Panc1 (cell line): ENCODE measurements around the gene NOX1. TPM values are rescaled to one million over a fixed set of nuclear protein-coding genes. Genes with fewer than 3 reads are reported as not detected.

Experiments
- ATAC-seq: fragments of 200-7000 bp; cut with Tn5 transposase; 2 replicates; pipeline ENCODE4 v1.9.1; 2020; ENCODE audit warnings: mild to moderate bottlenecking, moderate library complexity
- BruUV-seq: library from RNA; stranded (reverse); fragments of 400-500 nt; replicated peaks from 2 replicates; lab custom pipeline; 2021; lab: Mats Ljungman, UMichigan
- CTCF ChIA-PET: fragments of 300-600 bp; sonication (Branson Sonifier 250); formaldehyde crosslinking; loops from one replicate; lab custom pipeline; 2022; ENCODE audit warnings: antibody characterized with exemption; lab: Charles Lee
- POLR2A ChIA-PET: fragments of 300-600 bp; sonication (Branson Sonifier 250); formaldehyde crosslinking; loops from one replicate; lab custom pipeline; 2022; ENCODE audit warnings: antibody characterized with exemption; lab: Charles Lee
- DNase-seq: peaks from one replicate; pipeline ENCODE4 v3.0.0-alpha.2; 2010; ENCODE audit warnings: low read depth, low spot score
- H3K27ac ChIP-seq: 2 replicates; pipeline ENCODE4 v1.5.1; 2011; ENCODE audit warnings: mild to moderate bottlenecking, low read length, inconsistent platforms
- H3K27me3 ChIP-seq: fragments of 200-500 bp; sonication (Bioruptor generic); 2 replicates; pipeline ENCODE4 v1.6.0; 2014; ENCODE audit warnings: low read length, inconsistent platforms; ENCODE audit not compliant: control insufficient read depth, insufficient read depth
- H3K36me3 ChIP-seq: fragments of 200-500 bp; sonication (Bioruptor generic); 2 replicates; pipeline ENCODE4 v1.5.1; 2014; ENCODE audit warnings: inconsistent platforms, mild to moderate bottlenecking, low read length, moderate library complexity; ENCODE audit not compliant: control insufficient read depth, insufficient read depth
- H3K4me1 ChIP-seq: 2 replicates; pipeline ENCODE4 v1.5.1; 2011; ENCODE audit warnings: inconsistent platforms, mild to moderate bottlenecking, low read length, moderate library complexity; ENCODE audit not compliant: control insufficient read depth, insufficient read depth
- H3K4me3 ChIP-seq, 2 experiments: 2 replicates each; pipeline ENCODE4 v1.5.1; 2011 to 2012; ENCODE audit warnings: low read depth in 2 of 2, low read length in 2 of 2, mild to moderate bottlenecking in 2 of 2, inconsistent platforms in 1 of 2, moderate library complexity in 1 of 2
- H3K9me3 ChIP-seq: fragments of 200-500 bp; sonication (Bioruptor generic); 2 replicates; pipeline ENCODE4 v1.5.1; 2014; ENCODE audit warnings: low read depth, mild to moderate bottlenecking, inconsistent platforms, low read length, moderate library complexity; ENCODE audit not compliant: control insufficient read depth, insufficient read depth
- POLR2AphosphoS5 ChIP-seq: IDR thresholded peaks from 2 replicates; pipeline ENCODE4 v1.6.1; 2012; ENCODE audit warnings: mild to moderate bottlenecking, low read depth, low read length, moderate library complexity
- SIN3A ChIP-seq: IDR thresholded peaks from 2 replicates; pipeline ENCODE4 v1.6.1; 2012; ENCODE audit warnings: low read depth, mild to moderate bottlenecking, low read length, moderate library complexity, borderline replicate concordance; ENCODE audit not compliant: insufficient read depth
- TCF7L2 ChIP-seq: IDR thresholded peaks from 2 replicates; pipeline ENCODE4 v1.6.1; 2011; ENCODE audit warnings: mild to moderate bottlenecking, low read depth, low read length, inconsistent platforms
- in situ Hi-C: cut with HindIII; loops from 2 replicates; pipeline ENCODE4 v1.10.0; 2016; ENCODE audit warnings: low sequenced_read_pairs, low pct_unique_long_range_greater_than_20kb
- intact Hi-C: fragments of 100-400 bp; cut with micrococcal nuclease; formaldehyde crosslinking; loops from one replicate; pipeline ENCODE4 v1.10.0; 2022; ENCODE audit not compliant: unreplicated experiment
- total RNA-seq: library from RNA; stranded (reverse); gene quantifications from one replicate; pipeline ENCODE4 v1.2.1, GENCODE V29; 2021; ENCODE audit not compliant: unreplicated experiment
- TF ChIP-seq, protein P1 (sequence below), 2 experiments: IDR thresholded peaks; 2 replicates each; pipeline ENCODE4 v1.6.1; 2011 to 2012; ENCODE audit warnings: low read depth in 2 of 2, control low read depth in 1 of 2, low read length in 1 of 2, mild to moderate bottlenecking in 1 of 2, moderate library complexity in 1 of 2; ENCODE audit not compliant: insufficient read depth in 1 of 2
- TF ChIP-seq, protein P2 (sequence below): fragments of 450-650 bp; IDR thresholded peaks from 2 replicates; pipeline ENCODE4 v1.5.1; 2017; ENCODE audit warnings: mild to moderate bottlenecking

NOX1 gene
- total RNA-seq, 1 experiment from 2014 or later: not detected

- no peaks in the 10 kb centered on the region for H3K4me1 ChIP-seq
- TF ChIP-seq, protein P1, sequence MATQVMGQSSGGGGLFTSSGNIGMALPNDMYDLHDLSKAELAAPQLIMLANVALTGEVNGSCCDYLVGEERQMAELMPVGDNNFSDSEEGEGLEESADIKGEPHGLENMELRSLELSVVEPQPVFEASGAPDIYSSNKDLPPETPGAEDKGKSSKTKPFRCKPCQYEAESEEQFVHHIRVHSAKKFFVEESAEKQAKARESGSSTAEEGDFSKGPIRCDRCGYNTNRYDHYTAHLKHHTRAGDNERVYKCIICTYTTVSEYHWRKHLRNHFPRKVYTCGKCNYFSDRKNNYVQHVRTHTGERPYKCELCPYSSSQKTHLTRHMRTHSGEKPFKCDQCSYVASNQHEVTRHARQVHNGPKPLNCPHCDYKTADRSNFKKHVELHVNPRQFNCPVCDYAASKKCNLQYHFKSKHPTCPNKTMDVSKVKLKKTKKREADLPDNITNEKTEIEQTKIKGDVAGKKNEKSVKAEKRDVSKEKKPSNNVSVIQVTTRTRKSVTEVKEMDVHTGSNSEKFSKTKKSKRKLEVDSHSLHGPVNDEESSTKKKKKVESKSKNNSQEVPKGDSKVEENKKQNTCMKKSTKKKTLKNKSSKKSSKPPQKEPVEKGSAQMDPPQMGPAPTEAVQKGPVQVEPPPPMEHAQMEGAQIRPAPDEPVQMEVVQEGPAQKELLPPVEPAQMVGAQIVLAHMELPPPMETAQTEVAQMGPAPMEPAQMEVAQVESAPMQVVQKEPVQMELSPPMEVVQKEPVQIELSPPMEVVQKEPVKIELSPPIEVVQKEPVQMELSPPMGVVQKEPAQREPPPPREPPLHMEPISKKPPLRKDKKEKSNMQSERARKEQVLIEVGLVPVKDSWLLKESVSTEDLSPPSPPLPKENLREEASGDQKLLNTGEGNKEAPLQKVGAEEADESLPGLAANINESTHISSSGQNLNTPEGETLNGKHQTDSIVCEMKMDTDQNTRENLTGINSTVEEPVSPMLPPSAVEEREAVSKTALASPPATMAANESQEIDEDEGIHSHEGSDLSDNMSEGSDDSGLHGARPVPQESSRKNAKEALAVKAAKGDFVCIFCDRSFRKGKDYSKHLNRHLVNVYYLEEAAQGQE (IDR thresholded peaks at IDR 0.05; ENCODE audit: insufficient read depth in 1 of 2, low read depth in 2 of 2, low read length in 1 of 2): no peak
- TF ChIP-seq SIN3A: no peak
- no peak for TF ChIP-seq POLR2AphosphoS5
- TF ChIP-seq TCF7L2: no peak
- TF ChIP-seq, protein P2, sequence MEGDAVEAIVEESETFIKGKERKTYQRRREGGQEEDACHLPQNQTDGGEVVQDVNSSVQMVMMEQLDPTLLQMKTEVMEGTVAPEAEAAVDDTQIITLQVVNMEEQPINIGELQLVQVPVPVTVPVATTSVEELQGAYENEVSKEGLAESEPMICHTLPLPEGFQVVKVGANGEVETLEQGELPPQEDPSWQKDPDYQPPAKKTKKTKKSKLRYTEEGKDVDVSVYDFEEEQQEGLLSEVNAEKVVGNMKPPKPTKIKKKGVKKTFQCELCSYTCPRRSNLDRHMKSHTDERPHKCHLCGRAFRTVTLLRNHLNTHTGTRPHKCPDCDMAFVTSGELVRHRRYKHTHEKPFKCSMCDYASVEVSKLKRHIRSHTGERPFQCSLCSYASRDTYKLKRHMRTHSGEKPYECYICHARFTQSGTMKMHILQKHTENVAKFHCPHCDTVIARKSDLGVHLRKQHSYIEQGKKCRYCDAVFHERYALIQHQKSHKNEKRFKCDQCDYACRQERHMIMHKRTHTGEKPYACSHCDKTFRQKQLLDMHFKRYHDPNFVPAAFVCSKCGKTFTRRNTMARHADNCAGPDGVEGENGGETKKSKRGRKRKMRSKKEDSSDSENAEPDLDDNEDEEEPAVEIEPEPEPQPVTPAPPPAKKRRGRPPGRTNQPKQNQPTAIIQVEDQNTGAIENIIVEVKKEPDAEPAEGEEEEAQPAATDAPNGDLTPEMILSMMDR: no peak
- in situ Hi-C loops: no loop called here
- no peak overlapping the region for H3K27ac ChIP-seq
- intact Hi-C loops: no loop called here
- no peaks in the 10 kb centered on the region; the same call in 1 of the 2 replicates for H3K27me3 ChIP-seq
- H3K9me3 ChIP-seq: no peaks in the 10 kb centered on the region
- H3K36me3 ChIP-seq: no peaks in the 10 kb centered on the region
- DNase-seq (no peak), ATAC-seq (no peak)
- ChIA-PET POLR2A (no interaction called here), CTCF (no interaction called here)
- H3K4me3 ChIP-seq: no peak overlapping the region
- BruUV-seq: no TSS peak
Measured at GRCh38 chrX:100880368-100880767, 6.2 kb upstream of the NOX1 start.

DNA sequence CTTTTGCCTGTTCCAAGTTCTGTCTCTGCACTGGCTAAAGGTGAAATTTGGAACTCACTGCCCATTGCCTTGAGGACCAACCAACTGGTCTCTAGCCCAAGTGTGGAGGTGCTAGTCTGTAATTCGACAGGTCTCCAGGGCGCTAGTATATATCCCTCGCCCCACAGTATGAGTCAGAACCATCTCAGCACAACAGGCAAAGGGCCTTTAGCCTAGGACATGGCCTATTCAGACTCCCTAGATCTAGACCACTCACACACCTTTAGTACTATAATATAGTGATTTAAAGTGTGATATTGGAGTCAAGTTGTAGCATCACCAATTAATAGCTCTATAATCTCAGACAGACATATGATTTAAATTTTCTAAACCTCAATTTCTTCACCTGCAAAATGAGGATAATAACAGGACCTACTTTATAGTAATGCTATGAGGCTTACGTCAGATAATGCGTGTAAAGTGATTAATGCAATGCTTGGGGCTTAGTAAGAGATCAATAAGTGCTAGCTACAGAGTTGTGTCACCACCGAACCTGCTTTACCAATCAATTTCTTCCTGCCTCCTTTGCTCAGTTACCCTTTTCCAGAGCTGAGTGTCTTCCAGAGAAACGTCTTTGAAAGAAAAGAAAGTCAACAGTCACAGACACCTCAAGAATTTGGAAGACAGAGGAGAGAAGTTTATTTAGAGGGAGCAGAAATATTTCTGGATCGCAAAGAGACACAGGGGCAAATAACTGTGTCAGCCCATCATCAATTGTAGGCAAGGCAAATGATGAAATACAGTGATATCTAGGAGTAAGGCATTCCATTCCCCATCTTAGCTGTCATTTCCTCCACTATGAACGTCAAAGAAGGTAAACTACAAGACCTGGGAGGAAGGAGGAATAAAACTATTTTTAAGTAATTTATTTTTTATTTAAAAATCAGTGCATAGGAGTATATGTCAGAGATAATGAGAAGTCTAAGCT is 2.3 kb downstream of the NOX1 start:
- ATAC-seq (no peak), DNase-seq (no peak)
- no peaks in the 10 kb centered on the region; the same call in 1 of the 2 replicates for H3K27me3 ChIP-seq
- POLR2A ChIA-PET: interaction anchor here (0.8 kb wide), 1 partner anchor 519 kb away, joined by 3 read pairs; the partner anchor contains the start of gene RPL36A
- H3K27ac ChIP-seq: no peak overlapping the region
- no peaks in the 10 kb centered on the region for H3K9me3 ChIP-seq
- intact Hi-C loops (no loop called here), in situ Hi-C loops (no loop called here)
- H3K4me3 ChIP-seq: no peak overlapping the region
- TF ChIP-seq, protein P2: no peak
- no peak for TF ChIP-seq SIN3A
- TF ChIP-seq, protein P1 (IDR thresholded peaks at IDR 0.05; ENCODE audit: insufficient read depth in 1 of 2, low read depth in 2 of 2, low read length in 1 of 2): no peak
- no peak for TF ChIP-seq TCF7L2
- no peak for TF ChIP-seq POLR2AphosphoS5
- no peaks in the 10 kb centered on the region for H3K4me1 ChIP-seq
- H3K36me3 ChIP-seq: no peaks in the 10 kb centered on the region
- CTCF ChIA-PET: no interaction called here
- BruUV-seq: no TSS peak
